Subcutaneous abdominal adipose tissue (tissue), 5 donors: ENCODE data around the gene GID8.

ENCODE experiments used
- H3K27ac ChIP-seq: one replicate; pipeline ENCODE4 v1.7.0; 2013; ENCODE audit warnings: low read depth, mild to moderate bottlenecking, inconsistent platforms, low read length, moderate library complexity
- H3K27me3 ChIP-seq, 5 donors: one replicate each; pipeline ENCODE4 v1.7.0; 2013; ENCODE audit warnings: low read length in 5 of 5, inconsistent platforms in 1 of 5; ENCODE audit not compliant: control insufficient read depth in 5 of 5, insufficient read depth in 4 of 5
- H3K36me3 ChIP-seq, 5 donors: one replicate each; pipeline ENCODE4 v1.7.0; 2013; ENCODE audit warnings: low read length in 5 of 5; ENCODE audit not compliant: control insufficient read depth in 5 of 5, insufficient read depth in 5 of 5
- H3K4me1 ChIP-seq, 5 donors: one replicate each; pipeline ENCODE4 v1.7.0; 2013; ENCODE audit warnings: low read length in 5 of 5, mild to moderate bottlenecking in 3 of 5, moderate library complexity in 1 of 5; ENCODE audit not compliant: control insufficient read depth in 5 of 5, insufficient read depth in 5 of 5
- H3K4me3 ChIP-seq, 5 donors: one replicate each; pipeline ENCODE4 v1.7.0; 2013; ENCODE audit warnings: low read length in 5 of 5, low read depth in 1 of 5
- H3K9ac ChIP-seq, 5 donors: one replicate each; pipeline ENCODE4 v1.7.0; 2013; ENCODE audit warnings: low read length in 5 of 5, mild to moderate bottlenecking in 4 of 5, moderate library complexity in 3 of 5
- H3K9me3 ChIP-seq, 5 donors: one replicate each; pipeline ENCODE4 v1.7.0; 2013; ENCODE audit warnings: low read length in 5 of 5; ENCODE audit not compliant: control insufficient read depth in 5 of 5
- donor health status: healthy.
- donor health status: healthy.
- donor health status: healthy.
- donor health status: healthy.
- donor health status: healthy.

Gene GID8

DNA sequence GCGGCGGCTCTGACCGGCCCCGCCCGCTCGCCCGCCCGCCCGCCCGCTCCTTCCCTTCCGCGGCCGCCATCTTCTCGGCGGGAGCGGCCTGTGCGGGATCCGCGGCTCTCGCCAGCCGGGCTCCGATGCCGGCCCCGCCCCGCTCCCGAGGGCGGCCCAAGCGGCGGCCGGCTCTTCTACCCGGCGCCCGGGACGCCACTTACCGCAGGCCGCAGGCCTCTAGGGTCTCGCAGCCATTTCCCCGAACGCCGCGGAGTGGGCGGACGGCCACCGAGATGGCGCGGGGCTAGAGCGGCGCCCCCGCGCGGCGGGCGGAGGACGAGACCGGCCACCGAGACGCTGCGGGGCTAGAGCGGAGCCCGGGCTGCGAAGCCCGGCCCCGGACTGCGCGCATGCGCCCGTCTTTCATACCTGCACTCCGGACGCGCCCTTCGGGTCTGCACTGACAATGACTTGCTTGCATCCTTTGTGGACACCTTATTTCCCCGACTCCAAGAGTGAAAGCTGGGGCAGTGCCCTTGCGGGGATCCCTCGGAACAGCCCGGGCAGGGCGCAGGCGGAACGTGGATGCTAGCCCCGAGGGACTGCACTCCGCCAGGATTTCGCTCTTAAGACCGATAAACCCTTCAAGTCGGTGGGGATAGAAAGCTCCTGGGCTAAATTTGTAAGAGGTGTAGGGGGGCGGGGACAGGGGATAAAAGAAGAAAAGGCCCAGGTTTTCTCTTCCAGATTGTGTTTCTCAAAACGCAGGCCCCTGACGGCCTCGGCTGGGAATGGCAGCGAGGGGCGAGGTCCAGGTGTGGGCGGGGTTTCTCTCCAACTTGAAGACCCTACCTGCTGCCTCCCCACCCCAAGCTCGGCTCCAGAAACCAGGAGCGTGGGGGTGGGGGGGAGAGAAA lies 11.5 kb upstream of the GID8 start, which contains the start of gene DIDO1:
DIDO1 (minus strand) TSS at position 277 of the 899 bp plus-strand sequence.
- peaks cover 16 to 75% (median 65%) of the 10 kb centered on the region in 5 donors for H3K4me1 ChIP-seq
- no peaks in the 10 kb centered on the region for H3K27me3 ChIP-seq
- H3K4me3 ChIP-seq, result peak within 1 kb of the TSS; percentile 82 to 95 (median 93)
- H3K9ac ChIP-seq, result peak within 1 kb of the TSS; percentile 98 to 100 (median 99)
- H3K27ac ChIP-seq, result peak within 1 kb of the TSS; percentile 95
- H3K9me3 ChIP-seq, result no peaks in the 10 kb centered on the region
- H3K36me3 ChIP-seq, result no peaks in the 10 kb centered on the region

DNA sequence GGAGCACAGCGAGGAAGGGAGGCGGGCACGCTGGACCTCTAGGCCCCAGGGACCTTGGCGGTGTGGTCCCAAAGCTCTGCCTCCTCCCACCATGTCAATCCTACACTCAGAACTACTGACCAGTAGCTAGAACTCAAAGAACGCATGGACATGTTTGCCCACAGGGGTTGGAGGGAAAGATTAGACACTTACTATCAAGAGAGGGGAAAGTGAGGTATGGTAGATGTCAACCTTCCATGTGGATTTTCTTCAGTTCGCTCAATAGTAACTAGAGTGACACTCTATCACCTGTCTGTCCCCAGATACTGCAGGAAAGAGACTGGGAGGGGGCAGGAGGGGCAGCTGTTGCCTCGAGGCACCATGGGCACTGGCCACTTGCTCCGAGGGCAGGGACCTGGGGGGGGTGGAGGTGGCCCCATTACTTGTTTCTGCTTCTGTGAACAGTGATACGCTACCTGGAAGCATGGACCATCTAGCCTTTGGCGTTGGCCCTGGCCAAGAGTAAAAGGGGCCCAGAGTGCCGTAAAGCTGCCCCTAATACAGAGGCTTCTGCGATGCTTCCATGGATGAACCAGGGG lies 10.7 kb upstream of the GID8 start:
- Histone ChIP-seq H3K9me3 (no peaks in the 10 kb centered on the region), H3K4me1 (peaks cover 16 to 68% (median 61%) of the 10 kb centered on the region in 5 donors), H3K27ac (peak overlapping the region; percentile 95), H3K9ac (peak overlapping the region in 2 of 5 donors; percentile 78 to 100), H3K27me3 (no peaks in the 10 kb centered on the region), H3K4me3 (peak overlapping the region in 4 of 5 donors; percentile 82 to 95 (median 93)), H3K36me3 (no peaks in the 10 kb centered on the region)

- peak overlapping the region; percentile 78 for H3K27ac ChIP-seq
- H3K36me3 ChIP-seq, result peaks cover 0 to 2% (median 0%) of the 10 kb centered on the region in 5 donors
- no peaks in the 10 kb centered on the region for H3K9me3 ChIP-seq
- peak overlapping the region; percentile 65 to 77 (median 71) for H3K4me3 ChIP-seq
- no peaks in the 10 kb centered on the region for H3K27me3 ChIP-seq
- H3K4me1 ChIP-seq, result peaks cover 14 to 57% (median 50%) of the 10 kb centered on the region in 5 donors
- H3K9ac ChIP-seq, result peak overlapping the region; percentile 44 to 89 (median 82)
Measured at GRCh38 chr20:62928246-62928939, 9.6 kb upstream of the GID8 start.

DNA sequence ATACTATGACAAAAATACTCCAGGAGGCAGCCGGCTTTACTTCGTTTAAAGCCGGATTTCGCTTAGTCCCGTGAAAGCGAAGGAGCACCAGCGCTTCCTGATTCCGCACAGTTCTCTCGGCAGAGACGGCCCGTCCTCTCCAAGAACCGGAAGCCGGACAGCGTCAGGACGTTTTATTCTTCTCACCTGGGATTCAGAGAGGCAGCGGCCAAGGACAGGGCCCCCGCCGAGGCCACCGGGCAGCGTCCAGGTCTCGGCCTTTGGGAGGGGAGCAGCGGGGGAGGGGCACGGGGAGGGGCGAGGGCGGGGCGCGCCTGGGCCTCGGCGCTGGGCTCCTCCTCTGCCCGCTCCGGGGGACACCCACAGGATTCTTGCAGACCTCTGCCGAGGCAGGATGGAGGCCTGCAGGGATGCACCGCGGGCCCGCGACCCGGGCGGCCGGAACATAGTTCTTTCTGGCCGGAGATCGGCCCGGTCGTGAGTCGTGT lies 8.9 kb upstream of the GID8 start:
- H3K27ac ChIP-seq, result peak overlapping the region; percentile 78
- peaks cover 9 to 50% (median 43%) of the 10 kb centered on the region in 5 donors for H3K4me1 ChIP-seq
- H3K4me3 ChIP-seq, result peak overlapping the region; percentile 65 to 77 (median 71)
- H3K36me3 ChIP-seq, result peaks cover 0 to 4% (median 2%) of the 10 kb centered on the region in 5 donors
- H3K27me3 ChIP-seq, result no peaks in the 10 kb centered on the region
- peak overlapping the region; percentile 44 to 89 (median 82) for H3K9ac ChIP-seq
- H3K9me3 ChIP-seq, result no peaks in the 10 kb centered on the region

GRCh38 chr20:62931464-62931863 lies 6.5 kb upstream of the GID8 start:
- no peaks in the 10 kb centered on the region for H3K9me3 ChIP-seq
- H3K27ac ChIP-seq, result no peak overlapping the region
- H3K9ac ChIP-seq, result no peak overlapping the region
- H3K36me3 ChIP-seq, result peaks cover 0 to 15% (median 3%) of the 10 kb centered on the region in 5 donors
- H3K4me3 ChIP-seq, result no peak overlapping the region
- no peaks in the 10 kb centered on the region for H3K27me3 ChIP-seq
- H3K4me1 ChIP-seq, result peaks cover 7 to 53% (median 43%) of the 10 kb centered on the region in 5 donors

GRCh38 chr20:62933966-62934365 lies 4.0 kb upstream of the GID8 start:
- Histone ChIP-seq H3K9me3 (no peaks in the 10 kb centered on the region), H3K27me3 (no peaks in the 10 kb centered on the region), H3K27ac (no peak overlapping the region), H3K36me3 (peaks cover 0 to 15% (median 3%) of the 10 kb centered on the region in 5 donors), H3K9ac (peak overlapping the region in 1 of 5 donors; percentile 19), H3K4me1 (peaks cover 7 to 43% (median 34%) of the 10 kb centered on the region in 5 donors), H3K4me3 (no peak overlapping the region)

GRCh38 chr20:62935204-62935967 lies 2.6 kb upstream of the GID8 start:
- H3K4me1 ChIP-seq, result peaks cover 9 to 44% (median 40%) of the 10 kb centered on the region in 5 donors
- peak overlapping the region in 1 of 5 donors; percentile 1 for H3K4me3 ChIP-seq

DNA sequence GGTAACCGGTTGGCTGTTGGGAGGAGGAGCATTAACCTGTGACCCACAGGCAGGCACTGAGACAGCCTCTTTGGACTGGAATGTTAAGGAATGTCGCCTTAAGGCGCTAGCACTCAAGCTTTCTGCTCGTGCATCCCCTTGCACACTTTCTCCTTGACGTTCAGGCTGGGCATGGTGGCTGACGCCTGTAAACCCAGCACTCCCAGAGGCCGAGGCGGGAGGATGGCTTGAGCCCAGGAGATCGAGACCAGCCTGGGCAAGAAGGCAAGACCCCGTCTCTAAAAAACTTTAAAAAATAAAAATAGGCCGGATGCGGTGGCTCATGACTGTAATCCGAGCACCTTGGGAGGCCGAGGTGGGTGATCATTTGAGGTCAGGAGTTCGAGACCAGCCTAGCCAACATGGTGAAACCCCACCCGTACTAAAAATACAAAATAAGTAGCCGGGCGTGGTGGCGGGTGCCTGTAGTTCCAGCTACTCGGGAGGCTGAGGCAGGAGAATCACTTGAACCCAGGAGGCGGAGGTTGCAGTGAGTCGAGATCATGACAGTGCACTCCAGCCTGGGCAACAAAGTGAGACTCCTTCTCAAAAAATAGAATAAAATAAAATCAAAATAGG lies 1.9 kb upstream of the GID8 start:
- peaks cover 9 to 45% (median 40%) of the 10 kb centered on the region in 5 donors for H3K4me1 ChIP-seq
- peaks cover 2 to 18% (median 3%) of the 10 kb centered on the region in 5 donors for H3K36me3 ChIP-seq
- H3K9me3 ChIP-seq, result no peaks in the 10 kb centered on the region
- H3K4me3 ChIP-seq, result peak overlapping the region in 2 of 5 donors; percentile 1 to 96
- H3K9ac ChIP-seq, result peak overlapping the region in 2 of 5 donors; percentile 5 to 36
- no peak overlapping the region for H3K27ac ChIP-seq
- H3K27me3 ChIP-seq, result no peaks in the 10 kb centered on the region

More at GRCh38 chr20:62935204-62935967, 2.6 kb upstream of the GID8 start:
- Histone ChIP-seq H3K36me3 (peaks cover 0 to 15% (median 3%) of the 10 kb centered on the region in 5 donors), H3K27me3 (no peaks in the 10 kb centered on the region), H3K9ac (peak overlapping the region in 1 of 5 donors; percentile 36), H3K27ac (no peak overlapping the region), H3K9me3 (no peaks in the 10 kb centered on the region)
